GM19372 (cell line): ENCODE measurements around the gene MRPS31.
"Not testable (repeated sequence)": the region's sequence is repeated elsewhere in the genome, so short reads cannot be mapped to it uniquely, and the experiment has no call there.

Source experiments
- ATAC-seq: cut with Tn5 transposase; IDR thresholded peaks from one replicate; pipeline ENCODE4 v1.9.1; 2021; ENCODE audit warnings: mild to moderate bottlenecking, low read depth, moderate library complexity; ENCODE audit not compliant: unreplicated experiment

The MRPS31 gene

DNA sequence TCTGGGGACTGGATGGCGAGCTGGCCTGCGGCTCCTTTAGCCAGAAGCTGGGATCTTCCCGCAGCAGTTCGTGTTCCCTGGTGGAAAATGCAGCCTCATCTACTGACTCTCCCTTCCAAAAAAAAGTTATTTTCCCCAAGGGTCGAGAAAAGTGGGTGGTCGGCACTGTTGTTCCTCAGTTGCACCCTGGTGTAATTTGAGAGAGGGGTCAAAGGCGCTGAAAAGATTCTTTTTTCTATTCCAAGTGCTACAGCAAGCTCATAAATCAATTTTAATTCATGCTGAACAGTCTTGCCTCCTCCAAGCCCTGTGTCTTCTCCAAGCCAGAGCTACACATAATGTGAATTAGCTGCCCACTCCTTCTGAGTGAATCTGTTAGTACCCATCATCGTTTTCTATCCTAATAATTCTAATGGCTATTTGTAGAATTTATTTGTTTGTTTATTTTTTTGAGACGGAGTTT is 19.2 kb upstream of the MRPS31 start:
- no peak for ATAC-seq

DNA sequence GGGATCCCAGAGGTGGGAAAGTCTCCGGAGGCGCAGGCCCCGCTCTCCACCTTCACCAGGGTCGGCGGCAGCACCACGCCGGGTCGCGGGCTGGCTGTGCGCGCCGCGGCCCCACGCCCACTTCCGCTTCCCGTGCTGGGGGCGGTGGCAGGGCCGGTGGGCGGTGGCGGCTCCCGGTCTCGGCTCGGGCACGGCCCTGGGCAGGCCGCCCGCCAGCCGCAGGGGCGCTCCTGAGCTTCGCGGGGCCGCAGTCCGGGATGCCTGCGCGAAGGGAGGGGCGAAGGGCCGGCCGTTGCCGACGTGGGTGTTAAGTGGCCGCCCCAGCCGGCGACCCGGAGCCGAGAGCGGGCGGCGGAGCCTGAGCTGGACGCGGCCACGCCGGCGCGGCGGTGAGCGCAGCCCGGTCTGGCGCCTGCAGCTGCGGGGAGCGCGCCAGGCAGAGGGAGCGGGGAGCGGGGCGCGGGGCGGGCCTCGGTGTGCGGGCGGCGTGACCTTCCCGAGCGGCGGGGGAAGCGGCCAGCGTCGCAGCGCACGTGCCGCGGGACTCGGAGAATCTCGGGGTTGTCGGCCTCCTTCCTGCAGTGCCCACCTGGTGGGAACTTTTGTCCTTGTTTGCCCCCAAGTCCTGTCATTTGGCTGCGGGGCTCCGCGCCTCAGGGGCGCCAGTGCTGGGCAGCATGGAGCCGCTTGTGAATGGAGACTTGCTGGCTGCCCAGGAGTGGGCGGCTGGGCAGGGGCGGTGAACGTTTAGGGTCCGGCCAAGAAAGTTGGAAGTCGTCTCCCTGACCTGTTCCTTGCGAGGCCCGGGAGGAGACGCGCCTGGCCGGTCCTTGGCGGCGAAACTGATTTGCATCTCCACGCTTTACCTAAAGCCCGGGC is 18.5 kb upstream of the MRPS31 start, which contains the start of gene SLC25A15:
SLC25A15 (plus strand) TSS at position 337 of the 879 bp plus-strand sequence. CDS start 3,616 bp downstream, outside the sequence.
- peak; percentile 81 for ATAC-seq

GRCh38 chr13:40788540-40789274 is 17.7 kb upstream of the MRPS31 start:
- not testable (repeated sequence) for ATAC-seq

DNA sequence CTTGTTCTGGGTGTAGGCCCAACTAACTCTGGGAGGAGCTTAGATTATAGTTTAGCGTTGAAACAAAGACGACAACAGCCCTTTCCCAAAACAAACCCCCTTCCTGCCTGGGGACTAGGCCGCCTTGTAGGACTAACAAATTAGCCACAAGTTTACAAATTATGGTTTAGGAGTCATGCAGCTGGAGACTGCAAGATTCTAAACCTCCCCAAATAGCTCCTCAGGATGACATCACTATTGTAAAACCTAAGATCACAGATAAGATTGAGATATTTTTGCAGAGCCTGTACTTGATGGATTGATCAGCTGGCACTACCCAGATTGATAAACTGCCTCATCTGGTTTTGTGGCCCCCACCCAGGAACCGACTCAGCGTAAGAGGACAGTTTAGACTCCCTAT is 16.1 kb upstream of the MRPS31 start:
- no peak for ATAC-seq

DNA sequence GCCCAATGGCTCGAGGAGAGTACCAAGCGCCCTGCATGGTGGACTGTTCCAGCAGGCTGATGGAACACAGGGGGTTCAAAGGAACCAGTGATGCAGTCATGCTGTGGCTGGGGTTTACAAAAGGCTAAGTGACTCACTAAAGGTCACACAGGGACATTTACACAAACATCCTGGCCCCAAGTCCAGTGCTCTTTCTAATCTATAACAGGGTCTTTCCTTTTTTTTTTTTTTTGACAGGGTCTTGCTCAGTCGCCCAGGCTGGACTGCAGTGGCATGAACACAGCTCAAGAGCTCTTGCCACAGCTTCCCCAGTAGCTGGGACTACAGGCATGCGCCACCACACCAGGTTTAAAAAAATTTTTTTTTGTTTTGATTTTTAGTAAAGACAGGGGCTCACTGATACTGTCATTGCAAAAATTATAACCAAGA is 15.6 kb upstream of the MRPS31 start:
- ATAC-seq: no peak

GRCh38 chr13:40784540-40784939 is 13.6 kb upstream of the MRPS31 start:
- no peak for ATAC-seq

DNA sequence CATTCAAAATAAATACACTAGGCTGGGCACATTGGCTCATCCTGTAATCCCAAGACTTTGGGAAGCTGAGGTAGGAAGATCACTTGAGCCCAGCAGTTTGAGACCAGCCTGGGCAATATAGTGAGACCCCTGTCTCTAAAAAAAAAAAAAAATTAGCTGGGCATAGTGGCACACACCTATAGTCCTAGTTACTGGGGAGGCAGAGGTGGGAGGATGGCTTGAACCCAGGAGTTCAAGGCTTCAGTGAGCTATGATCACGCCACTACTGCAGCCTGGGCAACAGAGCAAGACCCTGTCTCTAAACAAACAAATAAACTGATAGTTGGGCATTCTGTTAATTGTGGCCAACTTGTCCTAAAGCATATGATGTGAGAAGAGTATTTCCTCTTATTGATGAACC is 12.0 kb upstream of the MRPS31 start:
- not testable (repeated sequence) for ATAC-seq

DNA sequence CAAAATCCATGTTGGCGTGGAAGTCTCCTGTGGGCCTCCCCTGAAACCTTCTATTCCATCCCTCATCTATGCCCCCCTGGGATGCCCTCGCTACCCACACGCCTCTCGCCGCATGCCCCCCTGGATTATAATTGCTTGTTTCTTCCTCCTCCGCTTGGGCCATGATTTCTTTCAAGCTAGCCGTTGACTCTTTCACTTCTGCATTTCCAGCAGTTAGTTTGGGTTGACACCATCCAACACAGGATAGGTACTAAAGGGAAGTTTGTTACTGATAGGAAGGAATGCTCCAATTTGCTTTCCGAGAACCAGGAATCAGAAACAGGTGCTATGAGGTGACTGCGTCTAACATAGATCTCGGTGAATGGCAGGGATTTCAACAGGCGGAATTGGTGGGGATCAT is 10.7 kb upstream of the MRPS31 start:
- ATAC-seq: no peak

- ATAC-seq: no peak
Observed at GRCh38 chr13:40780822-40781401, 9.9 kb upstream of the MRPS31 start.

DNA sequence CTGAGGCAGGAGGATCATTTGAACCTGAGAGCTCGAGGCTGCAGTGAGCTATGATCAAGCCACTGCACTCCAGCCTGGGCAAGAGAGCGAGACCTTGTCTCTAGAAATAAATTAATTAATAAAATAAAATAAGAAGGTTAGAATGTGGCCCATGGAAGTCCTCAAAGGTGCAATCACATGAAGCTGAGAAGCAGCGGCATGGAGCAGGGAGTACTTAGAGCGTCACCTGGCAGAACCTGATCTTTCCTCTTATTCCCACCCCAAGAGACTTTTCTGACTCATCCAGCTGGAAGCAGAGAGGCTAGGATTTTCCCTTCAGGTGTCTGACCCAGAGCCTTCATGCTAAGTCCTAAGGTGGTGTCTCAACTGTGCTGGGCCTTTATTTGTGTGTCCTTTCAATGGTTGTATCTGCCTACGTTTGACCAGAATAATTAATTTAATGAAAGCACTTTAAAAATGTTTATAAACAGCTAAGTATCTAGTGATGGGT is 8.9 kb upstream of the MRPS31 start:
- ATAC-seq: no peak

- no peak for ATAC-seq
Observed at GRCh38 chr13:40779049-40779448, 8.1 kb upstream of the MRPS31 start.

- ATAC-seq: no peak
Observed at GRCh38 chr13:40777809-40778175, 6.8 kb upstream of the MRPS31 start.

- ATAC-seq: peak; percentile 82
Observed at GRCh38 chr13:40777166-40777808, 6.3 kb upstream of the MRPS31 start.

DNA sequence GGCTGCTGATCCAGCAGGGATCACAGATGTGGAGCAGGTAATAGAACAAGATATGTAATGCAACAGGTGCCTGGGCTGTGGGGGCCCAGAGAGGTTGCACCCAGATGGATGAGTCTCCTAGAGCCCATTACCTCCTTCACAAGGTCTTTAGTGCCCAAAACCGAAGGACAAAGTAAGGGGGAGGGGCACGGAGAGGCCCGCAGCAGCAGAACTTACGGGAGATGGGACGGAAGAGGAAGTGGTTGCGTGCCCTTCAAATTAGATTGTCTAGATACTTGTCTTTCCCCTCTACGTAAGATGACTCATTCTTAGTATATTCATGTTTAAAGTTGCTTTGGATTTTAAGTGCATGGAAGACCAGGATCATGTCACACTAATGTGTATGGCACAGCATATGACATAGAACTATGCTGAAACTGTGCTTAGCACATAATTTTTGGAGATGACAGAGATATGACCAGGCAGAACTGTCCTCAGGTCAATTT is 5.7 kb upstream of the MRPS31 start:
- peak; percentile 55 for ATAC-seq

- no peak for ATAC-seq
Observed at GRCh38 chr13:40776232-40776631, 5.2 kb upstream of the MRPS31 start.

GRCh38 chr13:40774672-40775071 is 3.7 kb upstream of the MRPS31 start:
- ATAC-seq: no peak

GRCh38 chr13:40772765-40773473 is 1.9 kb upstream of the MRPS31 start:
- no peak for ATAC-seq

DNA sequence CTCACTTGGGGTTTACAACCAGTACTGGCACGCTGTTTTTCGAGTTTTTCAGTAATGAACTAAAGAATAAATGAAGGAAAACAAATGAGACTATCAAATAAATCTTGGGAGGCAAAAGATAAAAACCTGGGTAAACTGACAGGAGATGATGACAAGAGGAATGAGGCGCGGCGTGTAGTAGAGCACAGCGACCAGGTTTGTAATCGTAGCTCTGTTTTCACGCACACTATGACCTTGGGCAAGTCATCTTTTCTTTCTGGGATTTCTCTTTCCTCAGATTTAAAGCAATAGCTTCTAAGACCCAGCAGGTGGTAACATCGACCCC is 419 bp downstream of the MRPS31 start:
- ATAC-seq: no peak

- ATAC-seq: no peak
Observed at GRCh38 chr13:40769970-40770369, 1.0 kb downstream of the MRPS31 start.

DNA sequence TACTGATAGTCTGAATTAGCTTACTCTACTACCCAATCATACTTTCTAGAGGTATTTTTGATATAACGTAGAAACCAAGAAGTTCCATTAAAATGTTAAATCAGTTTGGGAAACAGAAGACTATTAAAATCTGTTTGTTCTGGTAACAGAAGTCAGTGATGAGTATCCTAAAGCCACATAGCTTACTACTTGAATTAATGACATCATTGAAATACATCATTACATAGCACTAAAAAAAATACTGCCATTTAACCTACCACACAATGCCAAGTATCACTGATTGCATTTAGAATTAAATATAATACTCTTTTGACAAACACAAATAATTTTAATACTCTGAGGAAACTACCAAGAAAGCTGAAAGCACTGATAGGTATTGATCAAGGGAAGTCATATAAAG is 5.4 kb downstream of the MRPS31 start:
- no peak for ATAC-seq
